ENCODE measurements around the gene EMC10.
"Not testable (repeated sequence)": the region's sequence is repeated elsewhere in the genome, so short reads cannot be mapped to it uniquely, and the experiment has no call there.

DNA sequence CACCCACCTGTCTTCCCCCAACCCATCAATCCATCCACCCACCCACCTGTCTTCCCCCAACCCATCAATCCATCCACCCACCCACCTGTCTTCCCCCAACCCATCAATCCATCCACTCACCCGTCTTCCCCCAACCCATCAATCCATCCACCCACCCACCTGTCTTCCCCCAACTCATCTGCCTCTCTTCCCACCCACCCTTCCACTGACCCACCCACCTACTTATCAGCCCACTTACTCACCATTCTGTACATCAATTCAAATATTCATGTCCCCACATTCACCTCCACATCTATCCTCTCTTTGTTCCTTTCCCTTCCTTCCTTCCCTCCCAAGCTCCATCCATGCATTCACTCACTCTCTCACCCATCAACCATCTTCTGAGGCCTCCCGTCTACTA is 37.2 kb upstream of the EMC10 start:
- TF ChIP-seq, protein P1, sequence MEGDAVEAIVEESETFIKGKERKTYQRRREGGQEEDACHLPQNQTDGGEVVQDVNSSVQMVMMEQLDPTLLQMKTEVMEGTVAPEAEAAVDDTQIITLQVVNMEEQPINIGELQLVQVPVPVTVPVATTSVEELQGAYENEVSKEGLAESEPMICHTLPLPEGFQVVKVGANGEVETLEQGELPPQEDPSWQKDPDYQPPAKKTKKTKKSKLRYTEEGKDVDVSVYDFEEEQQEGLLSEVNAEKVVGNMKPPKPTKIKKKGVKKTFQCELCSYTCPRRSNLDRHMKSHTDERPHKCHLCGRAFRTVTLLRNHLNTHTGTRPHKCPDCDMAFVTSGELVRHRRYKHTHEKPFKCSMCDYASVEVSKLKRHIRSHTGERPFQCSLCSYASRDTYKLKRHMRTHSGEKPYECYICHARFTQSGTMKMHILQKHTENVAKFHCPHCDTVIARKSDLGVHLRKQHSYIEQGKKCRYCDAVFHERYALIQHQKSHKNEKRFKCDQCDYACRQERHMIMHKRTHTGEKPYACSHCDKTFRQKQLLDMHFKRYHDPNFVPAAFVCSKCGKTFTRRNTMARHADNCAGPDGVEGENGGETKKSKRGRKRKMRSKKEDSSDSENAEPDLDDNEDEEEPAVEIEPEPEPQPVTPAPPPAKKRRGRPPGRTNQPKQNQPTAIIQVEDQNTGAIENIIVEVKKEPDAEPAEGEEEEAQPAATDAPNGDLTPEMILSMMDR (conservative IDR thresholded peaks at IDR 0.05 in 1 of 2, IDR thresholded peaks at IDR 0.05 in 1 of 2; ENCODE audit: extremely low read depth in 1 of 2, insufficient read depth in 1 of 2, low read depth in 1 of 2, low read length in 2 of 2) = not testable (repeated sequence)
- TF ChIP-seq EZH2 (IDR thresholded peaks at IDR 0.05; ENCODE audit: borderline replicate concordance, low read length) = not testable (repeated sequence)
